PC-3 (cell line): ENCODE data around the gene RNF5. TPM values are rescaled to one million over a fixed set of nuclear protein-coding genes. Genes with fewer than 3 reads are reported as not detected.

Experiments
- ATAC-seq: fragments of 200-7000 bp; cut with Tn5 transposase; 2 replicates; pipeline ENCODE4 v1.9.1; 2020; ENCODE audit warnings: mild to moderate bottlenecking, moderate library complexity
- BruUV-seq: library from RNA; stranded (reverse); fragments of 400-500 nt; replicated peaks from 2 replicates; lab custom pipeline; 2021; lab: Mats Ljungman, UMichigan
- CTCF ChIA-PET: fragments of 300-600 bp; sonication (Branson Sonifier 250); formaldehyde crosslinking; loops from one replicate; lab custom pipeline; 2022; ENCODE audit warnings: antibody characterized with exemption; lab: Charles Lee
- POLR2A ChIA-PET: fragments of 300-600 bp; sonication (Branson Sonifier 250); formaldehyde crosslinking; loops from one replicate; lab custom pipeline; 2022; ENCODE audit warnings: antibody characterized with exemption; ENCODE audit not compliant: unreplicated experiment; lab: Charles Lee
- DNase-seq: peaks from one replicate; pipeline ENCODE4 v3.0.0-alpha.2; 2015
- H2AFZ ChIP-seq: fragments of 300-600 bp; sonication (generic); 2 replicates; pipeline ENCODE4 v1.6.0; 2016; ENCODE audit warnings: antibody characterized with exemption, low read length
- H3F3A ChIP-seq: fragments of 300-600 bp; sonication (generic); one replicate; pipeline ENCODE4 v1.6.0; 2017; ENCODE audit warnings: antibody characterized with exemption, low read length, control low read depth, mild to moderate bottlenecking; ENCODE audit not compliant: unreplicated experiment
- H3K27ac ChIP-seq: fragments of 300-600 bp; sonication (generic); 2 replicates; pipeline ENCODE4 v1.5.1; 2016; ENCODE audit warnings: mild to moderate bottlenecking, low read length
- H3K27me3 ChIP-seq: fragments of 300-600 bp; sonication (generic); 2 replicates; pipeline ENCODE4 v1.6.1; 2016; ENCODE audit warnings: low read length, mixed read lengths
- H3K36me3 ChIP-seq: fragments of 300-600 bp; sonication (generic); 2 replicates; pipeline ENCODE4 v1.6.1; 2016; ENCODE audit warnings: low read depth, mixed run types, low read length, mixed read lengths
- H3K4me1 ChIP-seq: fragments of 300-600 bp; sonication (generic); 2 replicates; pipeline ENCODE4 v1.5.1; 2016; ENCODE audit warnings: low read length; ENCODE audit not compliant: insufficient read depth
- H3K4me2 ChIP-seq: fragments of 300-600 bp; sonication (generic); 2 replicates; pipeline ENCODE4 v1.6.0; 2016; ENCODE audit warnings: low read length
- H3K4me3 ChIP-seq: fragments of 300-600 bp; sonication (generic); 2 replicates; pipeline ENCODE4 v1.5.1; 2016; ENCODE audit warnings: mild to moderate bottlenecking, low read length, mixed read lengths
- H3K79me2 ChIP-seq: fragments of 300-600 bp; sonication (generic); 2 replicates; pipeline ENCODE4 v1.6.1; 2017; ENCODE audit warnings: low read length, mixed read lengths
- H3K9ac ChIP-seq: fragments of 300-600 bp; sonication (generic); 2 replicates; pipeline ENCODE4 v1.6.0; 2016; ENCODE audit warnings: mild to moderate bottlenecking, low read length
- H3K9me2 ChIP-seq: fragments of 300-600 bp; sonication (generic); replicated peaks from 2 replicates; pipeline ENCODE4 v1.6.1; 2016; ENCODE audit warnings: mixed run types, low read length, mixed read lengths
- H3K9me3 ChIP-seq: fragments of 300-600 bp; sonication (generic); 2 replicates; pipeline ENCODE4 v1.6.1; 2016; ENCODE audit warnings: low read length, mixed read lengths
- H4K20me1 ChIP-seq: fragments of 300-600 bp; sonication (generic); 2 replicates; pipeline ENCODE4 v1.6.1; 2016; ENCODE audit warnings: low read length, mixed read lengths
- CTCF ChIP-seq: fragments of 300-600 bp; sonication (generic); conservative IDR thresholded peaks from 2 replicates; pipeline ENCODE4 v1.5.1; 2017; ENCODE audit warnings: antibody characterized with exemption, low read depth, mild to moderate bottlenecking, low read length
- EZH2 ChIP-seq: fragments of 300-600 bp; sonication (generic); IDR thresholded peaks from one replicate; pipeline ENCODE4 v1.6.1; 2017; ENCODE audit warnings: antibody characterized with exemption, mild to moderate bottlenecking, low read length; ENCODE audit not compliant: unreplicated experiment
- EZH2phosphoT487 ChIP-seq: fragments of 300-600 bp; sonication (generic); IDR thresholded peaks from 2 replicates; pipeline ENCODE4 v1.6.1; 2018; ENCODE audit warnings: mild to moderate bottlenecking, antibody characterized with exemption, low read length, borderline replicate concordance
- intact Hi-C: fragments of 100-400 bp; cut with micrococcal nuclease; formaldehyde crosslinking; loops from 2 replicates; pipeline ENCODE4 v1.9.0; 2023
- total RNA-seq: library from RNA; depleted of rRNA; stranded (reverse); fragments of >200 nt; gene quantifications from 2 replicates; pipeline ENCODE4 v1.2.3, GENCODE V29; 2014

The RNF5 gene
- total RNA-seq, 1 experiment from 2014 or later = 69.0 TPM

- intact Hi-C loops = no loop called here
- CTCF ChIA-PET = no interaction called here
These were observed 26.1 kb upstream of the RNF5 start, which contains the start of gene PRRT1 for GRCh38 chr6:32151863-32152768. Gene PRRT1 (minus strand): TSS chr6:32151939. CDS start chr6:32151827, 112 bp downstream.

GRCh38 chr6:32152769-32153563 is 25.2 kb upstream of the RNF5 start:
- Histone ChIP-seq H2AFZ (peak overlapping the region; percentile 90; the same call in 1 of the 2 replicates), H3K27ac (peak overlapping the region; percentile 85), H3K4me1 (peaks cover 12% of the 10 kb centered on the region), H3K79me2 (peaks cover 29% of the 10 kb centered on the region), H3K36me3 (peaks cover 6% of the 10 kb centered on the region; the same call in 1 of the 2 replicates), H3K9me3 (no peaks in the 10 kb centered on the region), H3K9me2 (no peaks in the 10 kb centered on the region), H3K27me3 (no peaks in the 10 kb centered on the region), H3K4me2 (peak overlapping the region; percentile 95), H3K4me3 (peak overlapping the region; percentile 96), H3F3A (no peaks in the 10 kb centered on the region), H4K20me1 (no peaks in the 10 kb centered on the region), H3K9ac (peak overlapping the region; percentile 94)
- ChIA-PET CTCF (no interaction called here), POLR2A (no interaction called here)
- ATAC-seq = peak; percentile 16; the same call in 1 of the 2 replicates
- TF ChIP-seq EZH2 = no peak
- TF ChIP-seq CTCF = no peak
- TF ChIP-seq EZH2phosphoT487 = no peak
- BruUV-seq = no TSS peak
- DNase-seq = peak; percentile 36
- intact Hi-C loops = no loop called here

More at GRCh38 chr6:32151863-32152768, 26.1 kb upstream of the RNF5 start, which contains the start of gene PRRT1:
- TF ChIP-seq CTCF (no peak), EZH2phosphoT487 (no peak), EZH2 (no peak)
- H3K27ac ChIP-seq = no peak within 1 kb of the TSS
- POLR2A ChIA-PET = interaction anchor here (0.7 kb wide), 1 partner anchor 23 kb away, joined by 3 read pairs; no protein-coding TSS in a partner anchor
- 0 out of 2 replicates have a peak within 1 kb of the TSS, but pooled peaks have one; percentile 94 for H3K9ac ChIP-seq
- H3K36me3 ChIP-seq = no peaks in the 10 kb centered on the region
- H3K4me2 ChIP-seq = peak within 1 kb of the TSS; percentile 95; the same call in 1 of the 2 replicates
- peaks cover 29% of the 10 kb centered on the region for H3K79me2 ChIP-seq
- no peak for DNase-seq
- H3F3A ChIP-seq = no peaks in the 10 kb centered on the region
- no peaks in the 10 kb centered on the region for H3K27me3 ChIP-seq
- ATAC-seq = no peak
- H3K9me2 ChIP-seq = no peaks in the 10 kb centered on the region
- H3K4me3 ChIP-seq = peak within 1 kb of the TSS; percentile 96; the same call in 1 of the 2 replicates
- no TSS peak for BruUV-seq
- peaks cover 12% of the 10 kb centered on the region for H3K4me1 ChIP-seq
- H3K9me3 ChIP-seq = no peaks in the 10 kb centered on the region
- no peak within 1 kb of the TSS for H2AFZ ChIP-seq
- no peaks in the 10 kb centered on the region for H4K20me1 ChIP-seq
